ENCODE measurements around the gene COG5.
A peak's percentile ranks its signal among the peaks of the same experiment; 100 is the strongest.

COG5 gene

DNA sequence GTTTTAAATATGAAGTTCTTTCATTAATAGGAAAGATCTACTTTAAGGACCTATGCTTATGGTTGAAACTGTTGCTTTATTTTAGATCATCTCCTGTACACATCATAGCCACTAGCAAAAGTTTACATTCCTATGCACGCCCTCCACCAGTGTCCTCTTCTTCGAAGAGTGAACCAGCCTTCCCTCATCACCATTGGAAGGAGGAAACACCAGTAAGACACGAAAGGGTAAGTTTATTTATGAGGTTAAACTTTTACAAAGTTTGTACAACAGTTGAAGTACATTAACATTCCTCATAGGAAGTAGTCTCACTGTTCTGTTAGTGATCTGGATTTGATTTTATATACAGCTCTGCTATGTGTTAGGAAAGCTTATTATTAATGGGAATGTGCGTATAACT is 378.0 kb downstream of the COG5 start (continued):
- no peak for TF ChIP-seq ZNF341 (tag by site-specific recombination; IDR thresholded peaks at IDR 0.05; ENCODE audit: low read depth)
- no peak for TF ChIP-seq ZNF449 (tag by site-specific recombination; IDR thresholded peaks at IDR 0.05)
- no peak for TF ChIP-seq ZFHX2 (tag by site-specific recombination; conservative IDR thresholded peaks at IDR 0.05)

DNA sequence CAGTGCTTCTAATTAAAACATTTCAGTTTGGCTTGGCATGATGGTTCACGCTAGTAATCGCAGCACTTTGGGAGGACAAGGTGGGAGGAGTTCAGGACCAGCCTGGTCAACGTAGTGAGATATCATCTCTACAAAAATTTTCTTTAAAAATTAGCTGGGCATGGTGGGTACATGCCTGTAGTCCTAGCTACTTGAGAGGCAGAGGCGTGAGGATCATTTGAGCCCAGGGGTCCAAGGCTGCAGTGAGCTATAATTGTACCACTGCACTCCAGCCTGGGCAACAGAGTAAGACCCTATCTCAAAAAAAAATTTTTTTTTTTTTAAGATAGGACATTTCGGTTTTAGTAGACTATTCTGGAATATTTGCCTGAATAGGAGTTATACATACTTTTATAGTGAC is 382.5 kb downstream of the COG5 start:
- CTCF ChIA-PET, result interaction anchor here (0.6 to 1.7 kb wide), 3 partner anchors 34 to 1162 kb away, joined by 3 read pairs; no protein-coding TSS in a partner anchor
- Histone ChIP-seq H3K9me3 (ENCODE audit: control insufficient read depth, insufficient read depth, low read depth, low read length) (no peaks in the 10 kb centered on the region), H3K36me3 (ENCODE audit: control insufficient read depth in 2 of 2, insufficient read depth in 1 of 2, low read length in 2 of 2) (peaks cover 7 to 15% of the 10 kb centered on the region in 2 experiments; a peak in 1 of 3 replicates), H3K4me3 (ENCODE audit: low read depth, low read length) (no peak overlapping the region), H3K4me1 (ENCODE audit: control insufficient read depth, insufficient read depth, low read length) (peaks cover 14% of the 10 kb centered on the region), H3K27ac (ENCODE audit: extremely low read depth, low read depth, low read length) (no peak overlapping the region)
- POLR2A ChIA-PET, result interaction anchor here (0.7 to 3.4 kb wide), 2 partner anchors 12 to 1069 kb away, joined by 3 to 14 read pairs; partner anchors contain the start of gene HBP1
- no peak for TF ChIP-seq ZNF302 (tag by site-specific recombination; IDR thresholded peaks at IDR 0.05; ENCODE audit: low read depth)
- peak; percentile 91 for TF ChIP-seq ZNF121 (tag by site-specific recombination; IDR thresholded peaks at IDR 0.05)
- TF ChIP-seq ZNF202 (tag by site-specific recombination; IDR thresholded peaks at IDR 0.05; ENCODE audit: borderline replicate concordance), result no peak
- no peak for TF ChIP-seq GLIS1 (tag by site-specific recombination; IDR thresholded peaks at IDR 0.05)

DNA sequence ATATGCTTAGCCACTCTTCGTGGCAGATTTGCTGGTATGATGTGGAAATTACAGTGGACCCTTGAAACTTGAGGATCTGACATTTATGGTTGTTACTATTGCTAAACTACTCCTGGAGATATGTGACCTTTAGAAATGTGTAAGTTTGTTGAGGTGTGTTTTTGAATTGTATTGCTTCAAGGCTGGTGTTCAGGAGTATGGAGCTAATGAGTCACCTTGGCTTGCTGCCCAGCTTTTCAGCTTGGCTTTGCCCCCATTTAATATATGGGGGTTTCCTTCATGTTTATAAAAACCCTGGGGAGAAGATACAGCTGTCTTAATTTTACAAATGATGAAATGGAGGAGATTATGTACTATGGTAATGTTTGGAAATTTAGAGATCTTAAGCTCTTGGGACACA is 383.3 kb downstream of the COG5 start:
- POLR2A ChIA-PET, result interaction anchor here (0.7 to 3.4 kb wide), 2 partner anchors 11 to 42 kb away, joined by 7 to 14 read pairs; partner anchors contain the start of gene HBP1
- H3K4me1 ChIP-seq (ENCODE audit: control insufficient read depth, insufficient read depth, low read length), result peaks cover 14% of the 10 kb centered on the region
- peaks cover 3 to 10% of the 10 kb centered on the region in 2 experiments; a peak in 1 of 3 replicates for H3K36me3 ChIP-seq (ENCODE audit: control insufficient read depth in 2 of 2, insufficient read depth in 1 of 2, low read length in 2 of 2)
- no peak overlapping the region for H3K27ac ChIP-seq (ENCODE audit: extremely low read depth, low read depth, low read length)
- no peaks in the 10 kb centered on the region for H3K9me3 ChIP-seq (ENCODE audit: control insufficient read depth, insufficient read depth, low read depth, low read length)
- no peak overlapping the region for H3K4me3 ChIP-seq (ENCODE audit: low read depth, low read length)
- CTCF ChIA-PET, result interaction anchor here (0.5 to 1.7 kb wide), 8 partner anchors 10 to 1163 kb away, joined by 3 to 4 read pairs (median 3); no protein-coding TSS in a partner anchor
- TF ChIP-seq ZNF121 (tag by site-specific recombination; IDR thresholded peaks at IDR 0.05) (no peak), ZFHX2 (tag by site-specific recombination; conservative IDR thresholded peaks at IDR 0.05) (no peak), ZNF23 (tag by site-specific recombination; IDR thresholded peaks at IDR 0.05; ENCODE audit: borderline replicate concordance) (no peak), ZNF544 (tag by site-specific recombination; IDR thresholded peaks at IDR 0.05) (no peak), ZNF555 (tag by site-specific recombination; conservative IDR thresholded peaks at IDR 0.05) (no peak), ZSCAN30 (tag by site-specific recombination; IDR thresholded peaks at IDR 0.05) (no peak), ZNF561 (tag by site-specific recombination; IDR thresholded peaks at IDR 0.05; ENCODE audit: borderline replicate concordance) (no peak), ZNF670 (tag by site-specific recombination; IDR thresholded peaks at IDR 0.05; ENCODE audit: low read depth) (no peak), SETDB1 (IDR thresholded peaks at IDR 0.05; ENCODE audit: insufficient read length, low read length) (no peak), MYNN (tag by site-specific recombination; IDR thresholded peaks at IDR 0.05; ENCODE audit: borderline replicate concordance) (no peak), ZFP37 (tag by site-specific recombination; IDR thresholded peaks at IDR 0.05) (no peak), ZFP3 (tag by site-specific recombination; IDR thresholded peaks at IDR 0.05; ENCODE audit: low read depth) (no peak), ZXDB (tag by site-specific recombination; IDR thresholded peaks at IDR 0.05) (peak; percentile 38; the same call in 1 of the 2 replicates), SALL2 (tag by site-specific recombination; IDR thresholded peaks at IDR 0.05; ENCODE audit: borderline replicate concordance) (no peak), ZFP69B (tag by site-specific recombination; IDR thresholded peaks at IDR 0.05) (peak; percentile 35; the same call in 1 of the 2 replicates), ZNF571 (tag by site-specific recombination; IDR thresholded peaks at IDR 0.05) (no peak), ZNF776 (tag by site-specific recombination; IDR thresholded peaks at IDR 0.05; ENCODE audit: borderline replicate concordance) (no peak), ZNF140 (tag by site-specific recombination; IDR thresholded peaks at IDR 0.05) (no peak), ZNF529 (tag by site-specific recombination; IDR thresholded peaks at IDR 0.05; ENCODE audit: insufficient replicate concordance) (no peak), KLF7 (tag by site-specific recombination; IDR thresholded peaks at IDR 0.05; ENCODE audit: borderline replicate concordance) (no peak), KLF10 (tag by site-specific recombination; IDR thresholded peaks at IDR 0.05) (peak; percentile 30; the same call in 1 of the 2 replicates), ZNF184 (tag by site-specific recombination; IDR thresholded peaks at IDR 0.05) (peak; percentile 14; the same call in 1 of the 2 replicates), ZNF426 (tag by site-specific recombination; IDR thresholded peaks at IDR 0.05) (no peak)
- TF ChIP-seq, protein P1, sequence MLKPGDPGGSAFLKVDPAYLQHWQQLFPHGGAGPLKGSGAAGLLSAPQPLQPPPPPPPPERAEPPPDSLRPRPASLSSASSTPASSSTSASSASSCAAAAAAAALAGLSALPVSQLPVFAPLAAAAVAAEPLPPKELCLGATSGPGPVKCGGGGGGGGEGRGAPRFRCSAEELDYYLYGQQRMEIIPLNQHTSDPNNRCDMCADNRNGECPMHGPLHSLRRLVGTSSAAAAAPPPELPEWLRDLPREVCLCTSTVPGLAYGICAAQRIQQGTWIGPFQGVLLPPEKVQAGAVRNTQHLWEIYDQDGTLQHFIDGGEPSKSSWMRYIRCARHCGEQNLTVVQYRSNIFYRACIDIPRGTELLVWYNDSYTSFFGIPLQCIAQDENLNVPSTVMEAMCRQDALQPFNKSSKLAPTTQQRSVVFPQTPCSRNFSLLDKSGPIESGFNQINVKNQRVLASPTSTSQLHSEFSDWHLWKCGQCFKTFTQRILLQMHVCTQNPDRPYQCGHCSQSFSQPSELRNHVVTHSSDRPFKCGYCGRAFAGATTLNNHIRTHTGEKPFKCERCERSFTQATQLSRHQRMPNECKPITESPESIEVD (tag by site-specific recombination; IDR thresholded peaks at IDR 0.05), result peak; percentile 86
- TF ChIP-seq, protein P2, sequence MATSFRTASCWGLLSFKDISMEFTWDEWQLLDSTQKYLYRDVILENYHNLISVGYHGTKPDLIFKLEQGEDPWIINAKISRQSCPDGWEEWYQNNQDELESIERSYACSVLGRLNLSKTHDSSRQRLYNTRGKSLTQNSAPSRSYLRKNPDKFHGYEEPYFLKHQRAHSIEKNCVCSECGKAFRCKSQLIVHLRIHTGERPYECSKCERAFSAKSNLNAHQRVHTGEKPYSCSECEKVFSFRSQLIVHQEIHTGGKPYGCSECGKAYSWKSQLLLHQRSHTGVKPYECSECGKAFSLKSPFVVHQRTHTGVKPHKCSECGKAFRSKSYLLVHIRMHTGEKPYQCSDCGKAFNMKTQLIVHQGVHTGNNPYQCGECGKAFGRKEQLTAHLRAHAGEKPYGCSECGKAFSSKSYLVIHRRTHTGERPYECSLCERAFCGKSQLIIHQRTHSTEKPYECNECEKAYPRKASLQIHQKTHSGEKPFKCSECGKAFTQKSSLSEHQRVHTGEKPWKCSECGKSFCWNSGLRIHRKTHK (tag by site-specific recombination; IDR thresholded peaks at IDR 0.05), result no peak

Measured in HEK293 (cell line).